ENCODE data around the gene WDFY4.

DNA sequence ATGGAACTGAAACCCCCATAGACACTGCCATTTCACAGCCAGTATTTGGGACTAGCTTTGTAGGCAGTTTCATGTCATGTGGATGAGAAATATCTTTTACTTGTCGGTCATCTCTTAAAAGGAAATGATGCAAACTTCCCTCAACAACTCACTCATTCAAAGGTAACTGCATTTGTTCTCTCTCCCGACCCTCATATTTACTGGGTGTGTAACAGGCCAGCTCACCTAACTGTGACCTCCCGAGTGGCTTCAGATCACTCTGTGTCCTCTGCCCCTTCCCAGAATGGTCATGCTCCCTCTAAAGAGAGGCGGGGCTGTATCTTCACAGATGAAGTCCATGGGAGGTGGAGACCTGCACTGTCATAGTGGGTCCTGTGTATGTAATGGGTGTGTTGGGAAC lies 240.3 kb downstream of the WDFY4 start:
- TF ChIP-seq, protein P1, sequence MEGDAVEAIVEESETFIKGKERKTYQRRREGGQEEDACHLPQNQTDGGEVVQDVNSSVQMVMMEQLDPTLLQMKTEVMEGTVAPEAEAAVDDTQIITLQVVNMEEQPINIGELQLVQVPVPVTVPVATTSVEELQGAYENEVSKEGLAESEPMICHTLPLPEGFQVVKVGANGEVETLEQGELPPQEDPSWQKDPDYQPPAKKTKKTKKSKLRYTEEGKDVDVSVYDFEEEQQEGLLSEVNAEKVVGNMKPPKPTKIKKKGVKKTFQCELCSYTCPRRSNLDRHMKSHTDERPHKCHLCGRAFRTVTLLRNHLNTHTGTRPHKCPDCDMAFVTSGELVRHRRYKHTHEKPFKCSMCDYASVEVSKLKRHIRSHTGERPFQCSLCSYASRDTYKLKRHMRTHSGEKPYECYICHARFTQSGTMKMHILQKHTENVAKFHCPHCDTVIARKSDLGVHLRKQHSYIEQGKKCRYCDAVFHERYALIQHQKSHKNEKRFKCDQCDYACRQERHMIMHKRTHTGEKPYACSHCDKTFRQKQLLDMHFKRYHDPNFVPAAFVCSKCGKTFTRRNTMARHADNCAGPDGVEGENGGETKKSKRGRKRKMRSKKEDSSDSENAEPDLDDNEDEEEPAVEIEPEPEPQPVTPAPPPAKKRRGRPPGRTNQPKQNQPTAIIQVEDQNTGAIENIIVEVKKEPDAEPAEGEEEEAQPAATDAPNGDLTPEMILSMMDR (IDR thresholded peaks at IDR 0.05): no peak
- TF ChIP-seq POLR2A (IDR thresholded peaks at IDR 0.05) (no peak), EP300 (IDR thresholded peaks at IDR 0.05) (no peak)
